DND-41 (cell line): ENCODE data around the gene SMAP2.
A peak's percentile ranks its signal among the peaks of the same experiment; 100 is the strongest.
"Not testable (repeated sequence)": the region's sequence is repeated elsewhere in the genome, so short reads cannot be mapped to it uniquely, and the experiment has no call there.

Experiments used
- ATAC-seq: fragments of 200-7000 bp; cut with Tn5 transposase; 3 replicates; pipeline ENCODE4 v1.9.1; 2021; ENCODE audit warnings: low read depth; ENCODE audit not compliant: insufficient read depth
- DNase-seq: peaks from one replicate; pipeline ENCODE4 v3.0.0-alpha.2; 2020
- H2AFZ ChIP-seq: 2 replicates; pipeline ENCODE4 v1.6.0; 2012; ENCODE audit warnings: low read depth, low read length
- H3K27ac ChIP-seq: 2 replicates; pipeline ENCODE4 v1.5.1; 2012; ENCODE audit warnings: low read length, inconsistent platforms
- H3K27me3 ChIP-seq: fragments of 200-600 bp; sonication (generic); 2 replicates; pipeline ENCODE4 v1.6.0; 2012; ENCODE audit warnings: low read length, mild to moderate bottlenecking, inconsistent platforms; ENCODE audit not compliant: insufficient read depth, poor library complexity
- H3K36me3 ChIP-seq: 2 replicates; pipeline ENCODE4 v1.5.1; 2012; ENCODE audit warnings: low read length, inconsistent platforms; ENCODE audit not compliant: insufficient read depth
- H3K4me1 ChIP-seq: 2 replicates; pipeline ENCODE4 v1.5.1; 2012; ENCODE audit warnings: mild to moderate bottlenecking, low read length; ENCODE audit not compliant: insufficient read depth
- H3K4me2 ChIP-seq: 2 replicates; pipeline ENCODE4 v1.6.0; 2012; ENCODE audit warnings: mild to moderate bottlenecking, moderate library complexity, low read length, inconsistent platforms; ENCODE audit not compliant: insufficient read depth
- H3K4me3 ChIP-seq, 2 experiments: fragments of 200-600 bp in 1 of 2; shearing (Covaris generic) in 1 of 2; 2 replicates each; pipeline ENCODE4 v1.5.1; 2012 to 2016; ENCODE audit warnings: inconsistent platforms in 2 of 2, low read length in 2 of 2, mild to moderate bottlenecking in 2 of 2, low read depth in 1 of 2, moderate library complexity in 1 of 2
- H3K79me2 ChIP-seq: 2 replicates; pipeline ENCODE4 v1.6.0; 2012; ENCODE audit warnings: low read length, inconsistent platforms; ENCODE audit not compliant: insufficient read depth
- H3K9ac ChIP-seq: 2 replicates; pipeline ENCODE4 v1.6.0; 2012; ENCODE audit warnings: low read depth, mild to moderate bottlenecking, inconsistent platforms, low read length, moderate library complexity
- H3K9me3 ChIP-seq: 2 replicates; pipeline ENCODE4 v1.5.1; 2012; ENCODE audit warnings: low read length, moderate library complexity, mild to moderate bottlenecking, inconsistent platforms; ENCODE audit not compliant: insufficient read depth, severe bottlenecking
- H4K20me1 ChIP-seq: 2 replicates; pipeline ENCODE4 v1.6.0; 2012; ENCODE audit warnings: low read length; ENCODE audit not compliant: insufficient read depth
- EZH2 ChIP-seq: IDR thresholded peaks from 3 replicates; pipeline ENCODE4 v1.6.1; 2012; ENCODE audit warnings: borderline replicate concordance, low read depth, mild to moderate bottlenecking, moderate library complexity, low read length, inconsistent platforms; ENCODE audit not compliant: severe bottlenecking
- TF ChIP-seq, protein P1 (sequence below): IDR thresholded peaks from 2 replicates; pipeline ENCODE4 v1.5.1; 2012; ENCODE audit warnings: borderline replicate concordance, low read length, moderate library complexity, mild to moderate bottlenecking; ENCODE audit not compliant: poor library complexity, severe bottlenecking; ENCODE audit errors: extremely low read depth

SMAP2 gene

DNA sequence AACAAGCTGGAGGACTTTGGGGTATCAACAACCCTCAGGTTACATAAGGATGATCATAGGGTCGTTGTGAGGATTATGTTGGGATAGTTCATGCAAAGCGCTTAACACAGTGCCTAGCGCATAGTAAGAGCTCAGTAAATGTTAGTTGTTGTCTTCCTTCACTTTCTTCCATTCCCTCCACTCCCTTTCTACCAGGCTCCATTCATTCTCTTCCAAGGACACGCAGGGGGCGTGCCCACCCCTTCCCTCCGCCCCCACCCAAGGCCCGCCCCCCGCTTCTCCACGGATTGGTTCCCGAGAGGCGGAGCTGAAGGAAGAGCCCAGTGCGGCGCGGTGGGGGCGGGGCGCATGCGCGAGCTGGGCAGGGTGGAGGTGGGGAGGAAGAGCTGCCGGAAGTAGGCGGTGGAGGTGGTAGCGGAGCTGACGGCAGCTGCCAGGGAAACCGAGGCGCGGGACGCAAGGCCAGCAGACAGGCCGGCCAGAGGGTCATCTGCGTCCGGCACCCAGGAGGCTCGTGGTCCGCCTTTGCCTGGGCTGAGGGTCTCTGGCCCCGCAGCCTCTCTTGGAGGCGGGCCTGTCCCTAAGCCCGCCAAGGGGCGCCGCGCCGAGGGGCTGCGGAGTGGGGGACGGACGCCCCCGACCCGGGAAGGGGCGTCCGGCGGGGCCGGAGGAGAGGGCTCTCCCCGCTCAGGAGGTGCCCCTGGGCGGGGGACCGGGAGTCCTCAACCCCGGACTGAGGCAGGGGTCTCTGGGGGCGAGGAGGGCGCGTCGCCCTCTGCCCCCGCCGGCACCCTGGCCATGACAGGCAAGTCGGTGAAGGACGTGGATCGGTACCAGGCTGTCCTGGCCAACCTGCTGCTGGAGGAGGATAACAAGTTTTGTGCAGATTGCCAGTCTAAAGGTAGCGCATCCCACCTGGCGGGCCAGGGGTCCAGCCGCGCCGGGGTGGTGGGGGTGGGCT is at the start of gene SMAP2:
SMAP2 (plus strand) TSS at position 405 of the 961 bp plus-strand sequence; CDS start at position 799, 394 bp downstream.
- peak within 1 kb of the TSS; percentile 51 to 82 for H3K4me3 ChIP-seq
- peak within 1 kb of the TSS; percentile 84 for H2AFZ ChIP-seq
- H3K4me1 ChIP-seq: peaks cover 23% of the 10 kb centered on the region
- H3K27me3 ChIP-seq: no peaks in the 10 kb centered on the region
- H3K36me3 ChIP-seq: no peaks in the 10 kb centered on the region; the same call in 1 of the 2 replicates
- ATAC-seq: peak; percentile 96
- DNase-seq: peak; percentile 97
- H3K27ac ChIP-seq: peak within 1 kb of the TSS; percentile 58
- H4K20me1 ChIP-seq: no peaks in the 10 kb centered on the region
- peak within 1 kb of the TSS; percentile 87 for H3K4me2 ChIP-seq
- peak within 1 kb of the TSS; percentile 73 for H3K9ac ChIP-seq
- TF ChIP-seq, protein P1, sequence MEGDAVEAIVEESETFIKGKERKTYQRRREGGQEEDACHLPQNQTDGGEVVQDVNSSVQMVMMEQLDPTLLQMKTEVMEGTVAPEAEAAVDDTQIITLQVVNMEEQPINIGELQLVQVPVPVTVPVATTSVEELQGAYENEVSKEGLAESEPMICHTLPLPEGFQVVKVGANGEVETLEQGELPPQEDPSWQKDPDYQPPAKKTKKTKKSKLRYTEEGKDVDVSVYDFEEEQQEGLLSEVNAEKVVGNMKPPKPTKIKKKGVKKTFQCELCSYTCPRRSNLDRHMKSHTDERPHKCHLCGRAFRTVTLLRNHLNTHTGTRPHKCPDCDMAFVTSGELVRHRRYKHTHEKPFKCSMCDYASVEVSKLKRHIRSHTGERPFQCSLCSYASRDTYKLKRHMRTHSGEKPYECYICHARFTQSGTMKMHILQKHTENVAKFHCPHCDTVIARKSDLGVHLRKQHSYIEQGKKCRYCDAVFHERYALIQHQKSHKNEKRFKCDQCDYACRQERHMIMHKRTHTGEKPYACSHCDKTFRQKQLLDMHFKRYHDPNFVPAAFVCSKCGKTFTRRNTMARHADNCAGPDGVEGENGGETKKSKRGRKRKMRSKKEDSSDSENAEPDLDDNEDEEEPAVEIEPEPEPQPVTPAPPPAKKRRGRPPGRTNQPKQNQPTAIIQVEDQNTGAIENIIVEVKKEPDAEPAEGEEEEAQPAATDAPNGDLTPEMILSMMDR: peak; percentile 1
- TF ChIP-seq EZH2: no peak
- H3K79me2 ChIP-seq: peaks cover 38% of the 10 kb centered on the region
- no peaks in the 10 kb centered on the region for H3K9me3 ChIP-seq

DNA sequence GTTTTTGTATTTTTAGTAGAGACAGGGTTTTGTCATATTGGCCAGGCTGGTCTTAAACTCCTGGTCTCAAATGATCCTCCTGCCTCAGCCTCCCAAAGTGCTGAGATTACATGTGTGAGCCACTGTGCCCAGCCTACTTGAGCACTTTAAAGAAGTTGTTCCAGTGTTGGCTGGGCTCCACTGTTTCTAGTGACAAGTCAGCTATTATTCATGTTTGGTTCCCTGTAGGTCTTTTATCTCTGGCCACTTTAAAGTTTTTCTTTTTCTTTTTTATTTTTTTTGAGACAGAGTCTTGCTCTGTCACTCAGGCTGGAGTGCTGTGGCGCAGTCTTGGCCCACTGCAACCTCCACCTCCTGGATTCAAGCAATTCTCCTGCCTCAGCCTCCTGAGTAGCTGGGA is 42.1 kb upstream of the SMAP2 start:
- not testable (repeated sequence) for DNase-seq, H3K27me3 ChIP-seq, H2AFZ ChIP-seq

DNA sequence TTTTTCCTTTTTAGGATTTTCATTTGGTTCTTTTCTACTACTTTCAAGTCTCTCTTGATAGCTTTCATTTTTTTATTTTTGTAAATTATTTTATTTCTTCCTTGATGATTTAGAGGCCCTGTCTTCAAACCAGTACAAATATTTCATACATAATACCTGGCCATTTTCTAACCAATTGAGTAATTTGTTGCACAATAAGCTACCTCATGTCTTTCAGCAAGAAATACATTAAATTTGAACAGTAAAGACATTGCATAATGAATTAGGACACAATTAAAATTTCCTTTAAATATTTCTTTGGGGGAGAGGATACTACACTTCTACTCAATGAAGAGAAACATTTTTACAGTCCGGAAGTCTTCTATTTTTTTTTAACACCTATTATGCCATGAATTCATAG is 40.8 kb upstream of the SMAP2 start:
- no peak overlapping the region for H3K9ac ChIP-seq
- no peaks in the 10 kb centered on the region for H3K4me1 ChIP-seq
- H4K20me1 ChIP-seq: no peaks in the 10 kb centered on the region
- H3K36me3 ChIP-seq: no peaks in the 10 kb centered on the region
- H3K9me3 ChIP-seq: no peaks in the 10 kb centered on the region
- H3K27ac ChIP-seq: no peak overlapping the region
- no peak overlapping the region for H3K4me3 ChIP-seq
- TF ChIP-seq, protein P1: no peak
- H2AFZ ChIP-seq: no peak overlapping the region
- H3K4me2 ChIP-seq: no peak overlapping the region
- ATAC-seq: no peak
- no peak for DNase-seq
- H3K79me2 ChIP-seq: no peaks in the 10 kb centered on the region
- no peaks in the 10 kb centered on the region for H3K27me3 ChIP-seq

More for the DNA sequence above, 42.1 kb upstream of the SMAP2 start:
- not testable (repeated sequence) for H3K4me3 ChIP-seq, H3K4me1 ChIP-seq, H3K9ac ChIP-seq, H4K20me1 ChIP-seq, H3K79me2 ChIP-seq, ATAC-seq, H3K9me3 ChIP-seq, H3K27ac ChIP-seq, H3K36me3 ChIP-seq, H3K4me2 ChIP-seq

DNA sequence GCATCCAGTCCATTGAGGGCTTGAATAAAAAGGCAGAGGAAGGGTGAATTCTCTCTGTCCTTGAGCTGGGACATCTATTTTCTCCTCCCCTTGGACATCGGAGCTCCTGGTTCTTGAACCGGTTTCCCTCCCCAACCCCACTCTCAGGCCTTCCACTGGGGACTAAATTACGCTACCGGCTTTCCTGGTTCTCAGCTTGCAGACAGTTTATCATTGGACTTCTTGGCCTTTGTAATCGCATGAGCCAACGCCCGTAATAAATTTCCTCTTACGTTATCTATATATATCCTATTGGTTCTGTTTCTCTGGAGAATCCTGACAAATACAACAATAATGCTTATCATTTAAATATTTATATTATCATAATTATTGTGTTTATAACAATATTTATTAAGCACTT is 36.1 kb upstream of the SMAP2 start:
- Histone ChIP-seq H3K9ac (no peak overlapping the region), H3K4me3 (no peak overlapping the region)

More for the DNA sequence above, 36.1 kb upstream of the SMAP2 start:
- ATAC-seq (no peak), DNase-seq (no peak)
- Histone ChIP-seq H3K4me2 (no peak overlapping the region), H3K27me3 (peaks cover 4% of the 10 kb centered on the region), H2AFZ (no peak overlapping the region), H3K4me1 (peaks cover 4% of the 10 kb centered on the region), H3K9me3 (no peaks in the 10 kb centered on the region), H4K20me1 (no peaks in the 10 kb centered on the region), H3K79me2 (no peaks in the 10 kb centered on the region), H3K27ac (no peak overlapping the region), H3K36me3 (no peaks in the 10 kb centered on the region)
- no peak for TF ChIP-seq EZH2
- TF ChIP-seq, protein P1: no peak
